GM18498 (cell line): ENCODE results near the gene LILRB4.
"Not testable (repeated sequence)": the region's sequence is repeated elsewhere in the genome, so short reads cannot be mapped to it uniquely, and the experiment has no call there.

Experiments
- ATAC-seq: cut with Tn5 transposase; IDR thresholded peaks from one replicate; pipeline ENCODE4 v1.9.1; 2021; ENCODE audit warnings: mild to moderate bottlenecking, moderate library complexity; ENCODE audit not compliant: unreplicated experiment

Gene LILRB4

DNA sequence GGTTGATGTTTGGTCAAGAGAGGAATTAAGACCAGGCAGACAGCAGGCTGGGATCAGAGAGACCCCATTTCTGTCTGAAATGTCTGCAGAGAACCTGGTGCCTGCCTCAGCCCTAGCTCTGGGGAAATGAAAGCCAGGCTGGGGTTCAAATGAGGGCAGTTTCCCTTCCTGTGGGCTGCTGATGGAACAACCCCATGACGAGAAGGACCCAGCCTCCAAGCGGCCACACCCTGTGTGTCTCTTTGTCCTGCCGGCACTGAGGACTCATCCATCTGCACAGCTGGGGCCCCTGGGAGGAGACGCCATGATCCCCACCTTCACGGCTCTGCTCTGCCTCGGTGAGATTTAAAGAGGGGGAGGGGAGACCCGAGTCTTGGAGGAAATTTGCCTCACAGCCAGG lies at the start of gene LILRB4:
Gene LILRB4 (plus strand): TSS at position 256 of the 400 bp plus-strand sequence. CDS start 49 bp downstream, at position 305.
- no peak for ATAC-seq

DNA sequence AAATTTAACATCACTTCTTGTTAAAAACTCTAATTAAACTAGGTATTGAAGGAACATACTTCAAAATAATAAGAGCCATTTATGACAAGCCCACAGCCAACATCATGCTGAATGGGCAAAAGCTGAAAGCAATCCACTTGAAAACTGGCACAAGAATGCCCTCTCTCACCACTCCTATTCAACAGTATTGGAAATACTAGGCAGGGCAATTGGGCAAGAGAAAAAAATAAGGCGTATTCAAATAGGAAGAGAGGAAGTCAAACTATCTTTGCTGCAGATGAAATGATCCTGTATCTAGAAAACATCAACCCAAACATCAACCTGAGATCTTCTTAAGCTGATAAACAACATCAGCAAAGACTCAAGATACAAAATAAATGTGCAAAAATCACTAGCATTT lies 48.1 kb upstream of the LILRB4 start:
- ATAC-seq = no peak

DNA sequence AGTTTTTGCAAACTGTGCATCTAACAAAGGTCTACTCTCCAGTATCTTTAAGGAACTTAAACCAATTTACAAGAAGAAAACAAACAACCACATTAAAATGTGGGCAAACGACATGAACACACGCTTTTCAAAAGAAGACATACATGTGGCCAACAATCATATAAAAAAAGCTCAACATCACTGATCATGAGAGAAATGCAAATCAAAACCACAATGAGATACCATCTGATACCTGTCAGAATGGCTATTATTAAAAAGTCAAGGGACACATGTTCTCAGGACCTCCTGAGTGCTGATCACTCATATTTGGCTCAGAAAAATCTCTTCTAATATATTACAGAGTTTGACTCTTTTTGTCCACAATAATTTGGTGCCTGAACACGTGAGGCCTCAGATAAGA lies 46.7 kb upstream of the LILRB4 start:
- ATAC-seq = peak; percentile 26

DNA sequence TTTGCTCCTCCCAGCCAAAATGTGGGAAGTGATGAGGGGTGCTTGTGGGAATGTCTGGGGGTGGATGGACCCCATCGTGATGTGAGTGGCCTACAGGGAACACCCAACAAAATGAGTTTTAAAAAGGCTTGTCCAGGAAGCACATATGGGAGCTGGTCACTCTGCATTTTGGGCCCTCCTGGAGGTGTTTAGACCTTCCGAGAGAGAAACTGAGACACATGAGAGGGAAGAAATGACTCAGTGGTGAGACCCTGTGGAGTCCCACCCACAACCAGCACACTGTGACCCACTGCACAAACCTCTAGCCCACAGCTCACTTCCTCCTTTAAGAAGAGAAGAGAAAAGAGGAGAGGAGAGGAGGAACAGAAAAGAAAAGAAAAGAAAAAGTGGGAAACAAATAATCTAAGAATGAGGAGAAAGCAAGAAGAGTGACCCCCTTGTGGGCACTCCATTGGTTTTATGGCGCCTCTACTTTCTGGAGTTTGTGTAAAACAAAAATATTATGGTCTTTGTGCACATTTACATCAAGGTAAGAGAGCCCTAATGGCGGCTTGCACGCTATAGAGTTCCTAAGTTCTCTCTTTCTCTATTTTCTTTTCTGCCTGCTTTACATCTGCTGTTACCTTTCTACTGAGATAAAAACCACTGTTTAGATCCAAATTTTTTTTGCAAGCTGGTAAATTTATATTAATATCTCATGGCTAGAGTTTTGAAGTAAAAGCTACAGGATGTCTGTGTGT lies 45.8 kb upstream of the LILRB4 start:
- ATAC-seq = peak; percentile 86

DNA sequence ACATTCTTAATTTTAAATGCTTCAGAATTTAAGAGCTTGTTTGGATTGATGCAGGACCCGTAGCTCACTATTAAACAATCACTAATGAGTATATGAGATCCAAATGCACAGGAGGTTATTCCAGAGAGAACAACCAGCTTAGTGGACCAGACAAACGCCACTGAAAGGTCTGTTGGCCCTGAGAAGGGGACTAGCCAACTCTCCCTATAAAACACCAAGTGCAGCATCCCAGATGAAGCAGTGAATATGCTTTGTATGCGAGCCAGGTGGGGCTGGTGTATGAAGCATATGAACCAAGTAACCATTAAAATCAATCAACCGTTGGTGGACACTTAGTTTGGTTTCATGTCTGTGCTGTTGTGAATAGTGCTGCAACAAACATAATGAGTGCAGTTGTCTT lies 42.3 kb upstream of the LILRB4 start:
- ATAC-seq = no peak

DNA sequence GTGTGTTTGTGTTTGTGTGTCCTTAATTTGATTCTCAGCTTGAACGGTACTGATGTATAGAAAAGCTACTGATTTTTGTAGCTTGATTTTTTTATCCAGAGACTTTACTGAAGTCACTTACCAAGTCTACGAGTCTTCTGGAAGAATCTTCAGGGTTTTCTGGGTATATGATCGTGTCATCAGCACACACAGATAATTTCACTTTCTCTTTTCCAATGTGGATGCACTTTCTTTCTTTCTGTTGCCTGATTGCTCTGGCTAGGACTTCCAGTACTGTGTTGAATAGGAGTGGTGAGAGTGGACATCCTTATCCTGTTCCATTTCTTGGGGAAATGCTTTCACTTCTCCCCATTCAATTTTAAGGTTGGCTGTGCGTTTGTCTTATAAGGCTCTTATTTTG lies 40.4 kb upstream of the LILRB4 start:
- no peak for ATAC-seq

DNA sequence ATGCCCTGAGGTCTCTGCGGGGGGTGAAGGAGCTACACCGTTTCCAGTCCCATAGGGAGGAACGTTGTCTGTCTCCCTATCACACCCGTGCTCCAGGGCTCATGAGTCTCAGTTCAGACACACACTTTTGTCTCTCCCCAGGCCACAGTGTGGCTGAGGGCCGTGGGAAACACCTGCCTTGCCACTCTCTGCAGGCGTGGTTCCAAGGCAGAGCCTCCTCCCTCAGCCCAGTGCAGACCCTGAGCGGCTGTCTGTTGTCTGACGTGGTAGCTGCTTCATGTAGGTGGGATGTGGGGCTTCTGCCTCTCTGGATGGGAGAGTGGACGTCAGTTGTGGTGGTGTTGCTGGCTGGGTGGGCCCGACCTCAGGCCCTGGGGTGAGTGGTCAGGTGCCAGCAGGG lies 38.6 kb upstream of the LILRB4 start:
- ATAC-seq = peak; percentile 33

DNA sequence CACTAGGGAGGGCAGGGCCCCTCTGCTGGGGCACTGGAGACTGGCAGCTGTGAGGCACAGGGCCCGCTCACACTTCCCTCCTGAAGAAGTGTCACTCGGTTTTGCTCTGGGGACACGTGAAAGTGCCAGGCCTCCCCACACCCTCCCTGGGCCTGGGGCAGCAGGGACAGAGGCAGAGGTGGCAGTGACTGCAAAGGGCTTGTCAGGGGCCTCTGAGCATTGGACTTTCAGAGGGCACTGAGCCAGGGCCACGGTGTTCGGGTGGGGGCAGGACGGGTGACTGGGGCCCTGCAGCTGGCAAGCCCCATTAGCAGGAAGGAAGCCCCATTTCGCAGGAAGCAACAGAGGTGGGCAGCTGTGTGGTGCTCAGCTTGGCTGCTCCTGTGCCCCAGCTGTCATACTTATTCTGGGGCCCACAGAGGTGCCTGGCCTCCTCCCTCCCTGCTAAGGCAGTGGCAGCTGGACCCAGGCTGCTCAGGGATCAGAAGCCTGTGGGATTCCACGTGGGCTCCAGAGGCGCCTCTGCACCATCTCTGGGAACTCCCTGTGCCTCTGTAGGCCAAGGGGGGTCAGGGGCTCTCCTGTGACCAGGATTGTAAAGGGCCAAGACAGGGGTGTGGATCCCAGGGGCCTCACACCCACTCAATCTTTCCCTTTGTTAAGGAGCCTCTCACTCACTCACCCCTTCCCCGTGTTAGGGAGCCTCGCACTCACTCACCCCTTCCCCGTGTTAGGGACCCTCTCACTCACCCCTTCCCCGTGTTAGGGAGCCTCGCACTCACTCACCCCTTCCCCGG lies 37.7 kb upstream of the LILRB4 start:
- peak; percentile 52 for ATAC-seq

DNA sequence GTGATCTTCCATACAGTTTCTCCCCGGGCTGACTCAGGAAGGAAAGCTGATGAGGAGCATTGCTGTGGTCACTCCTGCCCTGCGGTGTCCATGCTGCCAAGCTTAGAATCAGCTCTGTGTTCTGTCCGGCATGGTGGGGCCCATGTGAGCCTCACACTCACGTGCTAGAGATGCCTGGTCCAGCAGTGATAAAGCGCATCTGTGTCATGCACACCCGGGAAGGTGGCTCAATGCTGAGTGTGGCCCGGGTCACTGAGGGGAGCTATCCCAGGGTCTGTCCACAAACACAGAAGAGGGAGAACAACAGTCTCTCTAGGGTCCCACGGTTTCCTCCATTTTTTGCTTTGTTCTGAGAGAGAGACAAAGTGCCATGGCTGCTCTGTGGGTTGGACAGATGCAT lies 36.0 kb upstream of the LILRB4 start:
- no peak for ATAC-seq

DNA sequence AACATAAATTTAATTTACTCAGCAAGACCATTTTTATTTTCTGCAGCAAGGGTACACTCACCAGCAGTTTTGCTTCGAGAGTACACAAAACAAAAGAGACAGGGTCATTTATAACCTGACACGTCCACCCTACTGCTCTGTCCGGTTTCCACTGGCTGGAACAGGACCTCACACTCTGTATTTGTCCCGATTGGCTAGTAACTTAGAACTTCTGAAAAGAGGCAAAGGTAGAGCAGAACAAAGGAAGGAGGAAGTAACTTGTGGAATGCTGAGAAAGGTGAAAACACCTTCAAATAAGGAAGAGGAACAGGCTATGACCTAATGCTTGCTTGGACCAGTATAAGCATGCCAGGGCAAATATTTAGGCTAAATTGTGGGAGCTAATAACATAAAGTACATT lies 34.9 kb upstream of the LILRB4 start:
- not testable (repeated sequence) for ATAC-seq

DNA sequence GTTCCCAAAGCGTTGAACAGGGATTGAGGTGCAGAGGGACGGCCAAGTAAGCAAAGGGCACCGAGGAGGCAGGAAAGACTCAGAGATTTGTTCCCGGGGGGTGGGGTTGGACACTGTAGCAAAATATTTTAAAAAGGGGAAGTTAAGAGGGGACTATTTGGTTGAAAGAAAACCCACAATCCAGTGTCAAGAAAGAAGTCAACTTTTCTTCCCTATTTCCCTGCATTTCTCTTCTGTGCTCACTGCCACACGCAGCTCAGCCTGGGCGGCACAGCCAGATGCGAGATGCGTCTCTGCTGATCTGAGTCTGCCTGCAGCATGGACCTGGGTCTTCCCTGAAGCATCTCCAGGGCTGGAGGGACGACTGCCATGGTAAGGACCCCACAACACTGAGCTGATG lies 32.5 kb upstream of the LILRB4 start, which contains the start of gene LILRB1:
Gene LILRB1 (plus strand): TSS at position 223 of the 400 bp plus-strand sequence. CDS start 590 bp downstream, outside the sequence.
- ATAC-seq = not testable (repeated sequence)

DNA sequence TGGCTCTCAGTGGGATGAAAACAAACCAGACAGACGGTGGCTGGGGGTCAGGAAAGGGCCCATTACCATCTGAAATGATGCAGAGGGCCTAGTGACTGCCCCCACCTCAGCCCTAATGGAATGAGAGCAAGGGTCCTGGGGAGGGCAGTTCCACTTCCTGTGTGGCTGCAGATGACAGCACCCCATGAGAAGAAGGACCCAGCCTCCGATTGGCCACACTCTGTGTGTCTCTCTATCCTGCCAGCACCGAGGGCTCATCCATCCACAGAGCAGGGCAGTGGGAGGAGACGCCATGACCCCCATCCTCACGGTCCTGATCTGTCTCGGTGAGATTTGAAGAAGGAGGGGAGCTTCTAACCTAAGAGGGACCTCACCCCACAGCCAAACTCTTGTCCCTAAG lies 32.0 kb upstream of the LILRB4 start:
- no peak for ATAC-seq

DNA sequence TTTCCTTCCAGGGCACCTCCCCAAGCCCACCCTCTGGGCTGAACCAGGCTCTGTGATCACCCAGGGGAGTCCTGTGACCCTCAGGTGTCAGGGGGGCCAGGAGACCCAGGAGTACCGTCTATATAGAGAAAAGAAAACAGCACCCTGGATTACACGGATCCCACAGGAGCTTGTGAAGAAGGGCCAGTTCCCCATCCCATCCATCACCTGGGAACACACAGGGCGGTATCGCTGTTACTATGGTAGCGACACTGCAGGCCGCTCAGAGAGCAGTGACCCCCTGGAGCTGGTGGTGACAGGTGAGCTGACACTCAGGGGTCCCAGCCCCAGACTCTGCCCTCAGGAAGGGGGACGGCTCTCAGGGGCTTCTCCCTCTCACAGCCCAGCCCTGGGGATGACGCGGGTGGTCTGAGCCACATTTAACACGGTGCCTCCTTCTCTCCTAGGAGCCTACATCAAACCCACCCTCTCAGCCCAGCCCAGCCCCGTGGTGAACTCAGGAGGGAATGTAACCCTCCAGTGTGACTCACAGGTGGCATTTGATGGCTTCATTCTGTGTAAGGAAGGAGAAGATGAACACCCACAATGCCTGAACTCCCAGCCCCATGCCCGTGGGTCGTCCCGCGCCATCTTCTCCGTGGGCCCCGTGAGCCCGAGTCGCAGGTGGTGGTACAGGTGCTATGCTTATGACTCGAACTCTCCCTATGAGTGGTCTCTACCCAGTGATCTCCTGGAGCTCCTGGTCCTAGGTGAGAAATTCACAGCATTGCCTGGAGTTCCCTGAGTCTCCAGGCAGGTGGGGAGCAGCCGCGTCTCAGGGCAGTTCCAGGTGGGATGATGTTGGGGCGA lies 31.1 kb upstream of the LILRB4 start:
- not testable (repeated sequence) for ATAC-seq

DNA sequence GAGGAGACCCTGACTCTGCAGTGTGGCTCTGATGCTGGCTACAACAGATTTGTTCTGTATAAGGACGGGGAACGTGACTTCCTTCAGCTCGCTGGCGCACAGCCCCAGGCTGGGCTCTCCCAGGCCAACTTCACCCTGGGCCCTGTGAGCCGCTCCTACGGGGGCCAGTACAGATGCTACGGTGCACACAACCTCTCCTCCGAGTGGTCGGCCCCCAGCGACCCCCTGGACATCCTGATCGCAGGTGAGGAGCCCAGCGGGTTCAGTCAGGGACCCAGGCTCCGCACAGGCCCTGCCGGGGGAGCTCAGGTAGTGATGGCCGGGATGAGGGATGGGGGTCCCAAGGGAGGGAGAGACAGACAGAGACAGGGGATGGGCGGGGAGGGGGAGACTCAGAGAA lies 30.3 kb upstream of the LILRB4 start:
- not testable (repeated sequence) for ATAC-seq

DNA sequence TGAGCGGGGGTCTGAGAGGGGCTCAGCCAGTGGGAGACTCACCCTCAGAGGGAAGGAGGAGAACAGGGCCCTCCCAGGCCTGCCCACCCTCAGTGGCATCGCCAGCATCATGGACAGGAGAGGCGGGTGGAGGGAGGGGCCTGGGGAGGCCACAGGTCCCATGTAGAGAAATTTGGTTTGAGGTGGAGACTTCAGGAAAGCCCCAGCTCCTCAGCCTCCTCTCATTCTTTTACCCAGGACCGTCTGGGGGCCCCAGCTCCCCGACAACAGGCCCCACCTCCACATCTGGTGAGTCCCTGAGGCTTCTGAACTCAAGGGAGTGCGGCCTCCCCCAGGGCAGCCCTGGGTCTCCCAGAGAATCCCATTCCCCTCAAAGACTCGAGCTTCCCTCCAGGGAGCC lies 29.4 kb upstream of the LILRB4 start:
- no peak for ATAC-seq

DNA sequence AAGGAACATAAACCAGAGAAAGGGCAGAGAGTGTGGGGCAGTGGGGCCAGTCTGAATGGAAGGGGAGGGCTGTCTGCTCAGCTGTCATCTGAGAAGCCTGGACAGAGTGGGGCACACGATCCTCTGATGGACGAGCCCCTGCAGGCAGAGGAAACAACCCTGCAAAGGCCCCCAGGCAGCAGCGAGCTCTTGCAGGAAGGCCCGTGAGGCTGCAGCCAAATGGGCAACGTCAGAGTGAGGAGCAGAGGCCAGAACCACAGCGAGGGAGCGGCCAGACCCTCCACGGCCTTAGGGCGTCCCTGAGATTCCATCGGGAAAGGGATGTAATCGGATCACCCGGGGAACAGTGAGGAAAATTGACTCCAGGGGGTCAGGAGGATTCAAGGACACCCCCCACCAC lies 26.7 kb upstream of the LILRB4 start:
- not testable (repeated sequence) for ATAC-seq

DNA sequence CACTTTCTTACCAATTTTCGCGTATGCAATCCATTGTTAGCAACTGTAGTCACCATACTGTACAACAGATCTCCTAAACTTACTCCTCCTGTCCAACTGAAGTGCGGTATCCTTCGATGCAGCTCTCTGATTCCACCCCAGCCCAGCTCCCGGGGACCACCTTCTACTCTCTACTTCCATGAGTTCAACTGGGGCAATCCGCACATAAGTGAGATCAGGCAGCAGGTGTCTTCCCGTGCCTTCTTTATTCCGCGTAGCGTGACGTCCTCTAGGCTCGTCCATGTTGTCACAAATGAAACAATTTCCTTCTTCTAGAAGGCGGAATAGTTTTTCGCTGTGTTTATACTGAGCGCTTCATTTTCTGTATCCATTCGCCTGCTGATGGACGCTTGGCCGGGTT lies 24.1 kb upstream of the LILRB4 start:
- ATAC-seq = no peak

DNA sequence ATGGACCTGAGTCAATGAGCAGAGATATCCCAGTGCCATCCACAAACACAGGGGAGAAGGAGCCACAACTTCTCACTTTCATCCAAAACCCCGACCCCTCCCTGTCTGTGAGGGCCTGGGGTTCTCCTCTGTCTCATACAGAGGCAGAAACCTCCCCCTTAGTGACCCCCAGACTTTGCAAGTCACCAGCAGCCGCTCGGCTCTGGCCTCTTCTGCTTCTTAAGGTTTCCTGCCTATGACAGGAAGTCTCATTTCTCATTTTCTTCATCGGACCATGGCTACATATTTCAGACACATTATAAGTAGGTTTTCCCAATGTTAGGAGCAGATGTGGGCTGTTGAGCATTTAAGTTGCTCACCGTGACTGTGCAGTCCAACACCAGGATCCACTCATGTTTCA lies 19.8 kb upstream of the LILRB4 start:
- not testable (repeated sequence) for ATAC-seq

DNA sequence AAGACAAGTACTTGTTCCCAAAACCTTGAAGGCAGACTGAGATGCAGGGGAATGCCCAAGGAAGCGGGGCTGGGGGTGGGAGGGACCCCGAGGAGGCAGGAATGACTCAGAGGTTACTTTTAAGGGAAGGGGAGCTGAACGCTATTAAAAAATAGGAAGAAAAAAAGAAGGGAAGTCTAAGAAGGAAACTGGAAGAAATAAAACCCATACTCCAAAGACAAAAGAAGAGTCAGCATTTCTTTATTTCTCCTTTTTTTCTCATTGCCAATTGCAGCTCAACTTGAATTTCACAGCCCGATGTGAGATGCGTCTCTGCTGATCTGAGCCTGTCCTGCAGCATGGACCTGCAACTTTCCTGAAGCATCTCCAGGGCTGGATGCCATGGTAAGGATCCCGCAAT lies 19.2 kb upstream of the LILRB4 start:
- ATAC-seq = not testable (repeated sequence)

DNA sequence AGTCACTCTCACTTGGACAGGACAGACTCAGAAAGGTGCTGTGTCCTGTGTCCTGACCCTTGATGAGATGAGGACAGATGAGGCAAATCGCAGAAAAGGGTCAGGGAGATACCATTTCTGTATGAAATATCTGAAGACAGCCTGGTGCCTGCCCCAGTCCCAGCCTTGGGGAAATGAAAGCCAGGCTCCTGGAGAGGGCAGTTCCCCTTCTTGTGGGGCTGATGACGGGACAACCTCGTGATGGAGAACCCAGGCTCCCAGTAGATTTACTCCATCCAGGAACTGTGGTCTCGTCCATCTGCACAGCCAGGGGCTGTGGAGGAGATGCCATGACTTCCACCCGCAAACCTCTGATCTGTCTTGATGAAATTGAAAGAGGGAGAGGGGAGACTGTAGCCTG lies 18.7 kb upstream of the LILRB4 start:
- no peak for ATAC-seq

DNA sequence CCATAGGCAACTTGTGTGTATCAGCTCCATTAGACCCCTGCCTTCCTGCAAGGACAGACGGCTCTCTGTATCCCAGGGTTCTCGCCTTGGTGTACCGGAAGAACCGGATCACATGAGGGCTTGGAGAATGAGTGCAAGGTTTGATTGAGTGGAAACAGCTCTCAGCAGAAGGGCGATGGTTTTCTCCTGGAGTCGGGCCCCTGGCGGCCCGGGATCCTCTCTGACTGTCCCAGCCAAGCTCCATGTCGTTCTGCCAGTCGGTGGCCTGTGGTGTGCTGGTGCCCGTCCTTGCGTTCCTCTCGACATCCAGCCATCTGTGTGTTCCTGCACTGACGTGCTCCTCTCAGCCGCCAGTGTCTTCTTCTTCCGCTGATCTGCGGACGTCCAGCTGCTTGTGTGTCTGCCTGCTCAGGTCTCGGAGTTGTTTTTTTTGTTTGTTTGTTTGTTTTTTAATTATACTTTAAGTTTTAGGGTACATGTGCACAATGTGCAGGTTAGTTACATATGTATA lies 16.4 kb upstream of the LILRB4 start:
- no peak for ATAC-seq
